Measurements from ENCODE around the gene EIF5B. TPM values are rescaled to one million over a fixed set of nuclear protein-coding genes. Genes with fewer than 3 reads are reported as not detected.

EIF5B gene, protein sequence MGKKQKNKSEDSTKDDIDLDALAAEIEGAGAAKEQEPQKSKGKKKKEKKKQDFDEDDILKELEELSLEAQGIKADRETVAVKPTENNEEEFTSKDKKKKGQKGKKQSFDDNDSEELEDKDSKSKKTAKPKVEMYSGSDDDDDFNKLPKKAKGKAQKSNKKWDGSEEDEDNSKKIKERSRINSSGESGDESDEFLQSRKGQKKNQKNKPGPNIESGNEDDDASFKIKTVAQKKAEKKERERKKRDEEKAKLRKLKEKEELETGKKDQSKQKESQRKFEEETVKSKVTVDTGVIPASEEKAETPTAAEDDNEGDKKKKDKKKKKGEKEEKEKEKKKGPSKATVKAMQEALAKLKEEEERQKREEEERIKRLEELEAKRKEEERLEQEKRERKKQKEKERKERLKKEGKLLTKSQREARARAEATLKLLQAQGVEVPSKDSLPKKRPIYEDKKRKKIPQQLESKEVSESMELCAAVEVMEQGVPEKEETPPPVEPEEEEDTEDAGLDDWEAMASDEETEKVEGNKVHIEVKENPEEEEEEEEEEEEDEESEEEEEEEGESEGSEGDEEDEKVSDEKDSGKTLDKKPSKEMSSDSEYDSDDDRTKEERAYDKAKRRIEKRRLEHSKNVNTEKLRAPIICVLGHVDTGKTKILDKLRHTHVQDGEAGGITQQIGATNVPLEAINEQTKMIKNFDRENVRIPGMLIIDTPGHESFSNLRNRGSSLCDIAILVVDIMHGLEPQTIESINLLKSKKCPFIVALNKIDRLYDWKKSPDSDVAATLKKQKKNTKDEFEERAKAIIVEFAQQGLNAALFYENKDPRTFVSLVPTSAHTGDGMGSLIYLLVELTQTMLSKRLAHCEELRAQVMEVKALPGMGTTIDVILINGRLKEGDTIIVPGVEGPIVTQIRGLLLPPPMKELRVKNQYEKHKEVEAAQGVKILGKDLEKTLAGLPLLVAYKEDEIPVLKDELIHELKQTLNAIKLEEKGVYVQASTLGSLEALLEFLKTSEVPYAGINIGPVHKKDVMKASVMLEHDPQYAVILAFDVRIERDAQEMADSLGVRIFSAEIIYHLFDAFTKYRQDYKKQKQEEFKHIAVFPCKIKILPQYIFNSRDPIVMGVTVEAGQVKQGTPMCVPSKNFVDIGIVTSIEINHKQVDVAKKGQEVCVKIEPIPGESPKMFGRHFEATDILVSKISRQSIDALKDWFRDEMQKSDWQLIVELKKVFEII
- total RNA-seq (2021) (73.5 and 78.7 TPM in 2 replicates), Bru-seq, nascent RNA (percentile 94 among the genes with signal in this experiment), BruChase-seq, experiment 1, labeled RNA remaining after a 2-hour chase (percentile 95 among the genes with signal in this experiment), BruChase-seq, experiment 2, labeled RNA remaining after a 6-hour chase (percentile 99 among the genes with signal in this experiment)
- long read RNA-seq, full-length matches to known transcripts = 53 of 175 reads
- long read RNA-seq, partial matches to known transcripts = 108 of 175 reads
- long read RNA-seq, other reads (novel, unspliced or antisense) = 14 of 175 reads

GRCh38 chr2:99337113-99338028 lies at the start of gene EIF5B:
EIF5B (plus strand) TSS chr2:99337389; CDS start chr2:99337555, 166 bp downstream.
- H3K27ac ChIP-seq (ENCODE audit: low read depth, low read length, poor library complexity, severe bottlenecking) = peak within 1 kb of the TSS; percentile 86
- intact Hi-C loops (cut with micrococcal nuclease; ENCODE audit: unreplicated experiment) = loop anchor here (1.0 to 2.0 kb wide), 2 partner anchors 67 to 153 kb away; partner anchors contain the start of gene REV1
- no peaks in the 10 kb centered on the region for H3K9me3 ChIP-seq (ENCODE audit: low read depth, low read length, poor library complexity, severe bottlenecking)
- ChIA-PET POLR2A (ENCODE audit: low non-redundant PET) (no interaction called here), CTCF (interaction anchor here (1.8 kb wide), 1 partner anchor 153 kb away, joined by 6 read pairs; the partner anchor contains the start of gene REV1)
- H3K36me3 ChIP-seq (ENCODE audit: insufficient read depth, low read length, poor library complexity, severe bottlenecking) = peaks cover 7% of the 10 kb centered on the region
- DNase-seq (ENCODE audit: low spot score) = peak; percentile 98
- H3K27me3 ChIP-seq (replicated peaks; ENCODE audit: insufficient read depth, low read depth, low read length, poor library complexity) = no peaks in the 10 kb centered on the region
- BruUV-seq (replicated peaks) = no TSS peak
- TF ChIP-seq, protein P1, sequence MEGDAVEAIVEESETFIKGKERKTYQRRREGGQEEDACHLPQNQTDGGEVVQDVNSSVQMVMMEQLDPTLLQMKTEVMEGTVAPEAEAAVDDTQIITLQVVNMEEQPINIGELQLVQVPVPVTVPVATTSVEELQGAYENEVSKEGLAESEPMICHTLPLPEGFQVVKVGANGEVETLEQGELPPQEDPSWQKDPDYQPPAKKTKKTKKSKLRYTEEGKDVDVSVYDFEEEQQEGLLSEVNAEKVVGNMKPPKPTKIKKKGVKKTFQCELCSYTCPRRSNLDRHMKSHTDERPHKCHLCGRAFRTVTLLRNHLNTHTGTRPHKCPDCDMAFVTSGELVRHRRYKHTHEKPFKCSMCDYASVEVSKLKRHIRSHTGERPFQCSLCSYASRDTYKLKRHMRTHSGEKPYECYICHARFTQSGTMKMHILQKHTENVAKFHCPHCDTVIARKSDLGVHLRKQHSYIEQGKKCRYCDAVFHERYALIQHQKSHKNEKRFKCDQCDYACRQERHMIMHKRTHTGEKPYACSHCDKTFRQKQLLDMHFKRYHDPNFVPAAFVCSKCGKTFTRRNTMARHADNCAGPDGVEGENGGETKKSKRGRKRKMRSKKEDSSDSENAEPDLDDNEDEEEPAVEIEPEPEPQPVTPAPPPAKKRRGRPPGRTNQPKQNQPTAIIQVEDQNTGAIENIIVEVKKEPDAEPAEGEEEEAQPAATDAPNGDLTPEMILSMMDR (conservative IDR thresholded peaks at IDR 0.05; ENCODE audit: low read depth, low read length) = peak; percentile 78
- no peak for TF ChIP-seq EZH2 (IDR thresholded peaks at IDR 0.05; ENCODE audit: borderline replicate concordance, low read depth, low read length, poor library complexity, severe bottlenecking)
- peak within 1 kb of the TSS; percentile 71 for H3K4me3 ChIP-seq (ENCODE audit: low read depth, low read length, poor library complexity, severe bottlenecking)
- no peaks in the 10 kb centered on the region for H3K4me1 ChIP-seq (ENCODE audit: insufficient read depth, low read length, poor library complexity, severe bottlenecking)

GRCh38 chr2:99297994-99298393 lies 39.2 kb upstream of the EIF5B start:
- ChIA-PET CTCF (no interaction called here), POLR2A (ENCODE audit: low non-redundant PET) (no interaction called here)
- H3K4me1 ChIP-seq (ENCODE audit: insufficient read depth, low read length, poor library complexity, severe bottlenecking) = no peaks in the 10 kb centered on the region
- H3K9me3 ChIP-seq (ENCODE audit: low read depth, low read length, poor library complexity, severe bottlenecking) = no peaks in the 10 kb centered on the region
- BruUV-seq (replicated peaks) = no TSS peak
- no peaks in the 10 kb centered on the region for H3K27me3 ChIP-seq (replicated peaks; ENCODE audit: insufficient read depth, low read depth, low read length, poor library complexity)
- H3K36me3 ChIP-seq (ENCODE audit: insufficient read depth, low read length, poor library complexity, severe bottlenecking) = no peaks in the 10 kb centered on the region
- intact Hi-C loops (cut with micrococcal nuclease; ENCODE audit: unreplicated experiment) = no loop called here
- DNase-seq (ENCODE audit: low spot score) = peak; percentile 33
- no peak overlapping the region for H3K27ac ChIP-seq (ENCODE audit: low read depth, low read length, poor library complexity, severe bottlenecking)
- TF ChIP-seq EZH2 (IDR thresholded peaks at IDR 0.05; ENCODE audit: borderline replicate concordance, low read depth, low read length, poor library complexity, severe bottlenecking) = no peak
- TF ChIP-seq, protein P1 (conservative IDR thresholded peaks at IDR 0.05; ENCODE audit: low read depth, low read length) = no peak
- H3K4me3 ChIP-seq (ENCODE audit: low read depth, low read length, poor library complexity, severe bottlenecking) = no peak overlapping the region
